Measurements from ENCODE around the gene CEND1. TPM values are rescaled to one million over a fixed set of nuclear protein-coding genes. Genes with fewer than 3 reads are reported as not detected.

CEND1 gene
- total and polyA plus RNA-seq, 2 of the 13 experiments (the other 11 are each of a cell fraction or from before 2014, with no cell fraction given), result not detected

GRCh38 chr11:808427-809286, 18.8 kb upstream of the CEND1 start (continued):
- TF ChIP-seq, protein P1, sequence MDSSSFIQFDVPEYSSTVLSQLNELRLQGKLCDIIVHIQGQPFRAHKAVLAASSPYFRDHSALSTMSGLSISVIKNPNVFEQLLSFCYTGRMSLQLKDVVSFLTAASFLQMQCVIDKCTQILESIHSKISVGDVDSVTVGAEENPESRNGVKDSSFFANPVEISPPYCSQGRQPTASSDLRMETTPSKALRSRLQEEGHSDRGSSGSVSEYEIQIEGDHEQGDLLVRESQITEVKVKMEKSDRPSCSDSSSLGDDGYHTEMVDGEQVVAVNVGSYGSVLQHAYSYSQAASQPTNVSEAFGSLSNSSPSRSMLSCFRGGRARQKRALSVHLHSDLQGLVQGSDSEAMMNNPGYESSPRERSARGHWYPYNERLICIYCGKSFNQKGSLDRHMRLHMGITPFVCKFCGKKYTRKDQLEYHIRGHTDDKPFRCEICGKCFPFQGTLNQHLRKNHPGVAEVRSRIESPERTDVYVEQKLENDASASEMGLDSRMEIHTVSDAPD (CRISPR knock-in tag; IDR thresholded peaks at IDR 0.05), result no peak
- TF ChIP-seq MLLT10 (CRISPR knock-in tag; IDR thresholded peaks at IDR 0.05), result no peak
- TF ChIP-seq ZNF564 (CRISPR knock-in tag; IDR thresholded peaks at IDR 0.05), result 0 out of 2 replicates have a peak, but pooled peaks have one; percentile 15
- no peak for TF ChIP-seq CREB3 (CRISPR knock-in tag; IDR thresholded peaks at IDR 0.05)
- TF ChIP-seq, protein P2, sequence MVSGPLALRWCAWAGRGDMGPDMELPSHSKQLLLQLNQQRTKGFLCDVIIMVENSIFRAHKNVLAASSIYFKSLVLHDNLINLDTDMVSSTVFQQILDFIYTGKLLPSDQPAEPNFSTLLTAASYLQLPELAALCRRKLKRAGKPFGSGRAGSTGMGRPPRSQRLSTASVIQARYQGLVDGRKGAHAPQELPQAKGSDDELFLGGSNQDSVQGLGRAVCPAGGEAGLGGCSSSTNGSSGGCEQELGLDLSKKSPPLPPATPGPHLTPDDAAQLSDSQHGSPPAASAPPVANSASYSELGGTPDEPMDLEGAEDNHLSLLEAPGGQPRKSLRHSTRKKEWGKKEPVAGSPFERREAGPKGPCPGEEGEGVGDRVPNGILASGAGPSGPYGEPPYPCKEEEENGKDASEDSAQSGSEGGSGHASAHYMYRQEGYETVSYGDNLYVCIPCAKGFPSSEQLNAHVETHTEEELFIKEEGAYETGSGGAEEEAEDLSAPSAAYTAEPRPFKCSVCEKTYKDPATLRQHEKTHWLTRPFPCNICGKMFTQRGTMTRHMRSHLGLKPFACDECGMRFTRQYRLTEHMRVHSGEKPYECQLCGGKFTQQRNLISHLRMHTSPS (CRISPR knock-in tag; IDR thresholded peaks at IDR 0.05; ENCODE audit: low read depth), result no peak
- no peak for TF ChIP-seq ZNF766 (CRISPR knock-in tag; IDR thresholded peaks at IDR 0.05; ENCODE audit: borderline replicate concordance)
- TF ChIP-seq PCBP1 (IDR thresholded peaks at IDR 0.05; ENCODE audit: borderline replicate concordance, low read depth, low read length), result no peak
- no peak for TF ChIP-seq PAWR (CRISPR knock-in tag; IDR thresholded peaks at IDR 0.05; ENCODE audit: borderline replicate concordance)
- no peak for TF ChIP-seq RAD21 (CRISPR knock-in tag; IDR thresholded peaks at IDR 0.05)
- TF ChIP-seq MIER2 (CRISPR knock-in tag; IDR thresholded peaks at IDR 0.05), result no peak
- TF ChIP-seq BRCA1 (CRISPR knock-in tag; IDR thresholded peaks at IDR 0.05), result 0 out of 2 replicates have a peak, but pooled peaks have one; percentile 20
- TF ChIP-seq PHF20 (CRISPR knock-in tag; IDR thresholded peaks at IDR 0.05), result no peak
- TF ChIP-seq ZNF275 (CRISPR knock-in tag; IDR thresholded peaks at IDR 0.05; ENCODE audit: borderline replicate concordance), result peak; percentile 33; the same call in 1 of the 2 replicates
- TF ChIP-seq ZNF10 (CRISPR knock-in tag; IDR thresholded peaks at IDR 0.05; ENCODE audit: borderline replicate concordance, low read depth), result no peak
- TF ChIP-seq DPF2 (CRISPR knock-in tag; IDR thresholded peaks at IDR 0.05; ENCODE audit: borderline replicate concordance, low read depth), result no peak
- no peak for TF ChIP-seq NFYC (CRISPR knock-in tag; IDR thresholded peaks at IDR 0.05)
- no peak for TF ChIP-seq ZNF773 (CRISPR knock-in tag; IDR thresholded peaks at IDR 0.05; ENCODE audit: borderline replicate concordance)
- no peak for TF ChIP-seq GFI1 (CRISPR knock-in tag; IDR thresholded peaks at IDR 0.05; ENCODE audit: borderline replicate concordance)
- TF ChIP-seq SETDB1 (CRISPR knock-in tag; IDR thresholded peaks at IDR 0.05; ENCODE audit: borderline replicate concordance), result no peak
- no peak for TF ChIP-seq ZNF644 (CRISPR knock-in tag; IDR thresholded peaks at IDR 0.05; ENCODE audit: low read depth)
- no peak for TF ChIP-seq ZBTB25 (CRISPR knock-in tag; IDR thresholded peaks at IDR 0.05)
- TF ChIP-seq AHR (CRISPR knock-in tag; IDR thresholded peaks at IDR 0.05), result no peak
- peak; percentile 39; the same call in 1 of the 2 replicates for TF ChIP-seq XBP1 (CRISPR knock-in tag; IDR thresholded peaks at IDR 0.05)
- no peak for TF ChIP-seq CCAR2 (optimal IDR thresholded peaks at IDR 0.05; ENCODE audit: low read depth, low read length)

Measured in HepG2 (cell line).